B cell (primary cell): Measurements from ENCODE around the gene P2RY1. TPM values are rescaled to one million over a fixed set of nuclear protein-coding genes. Genes with fewer than 3 reads are reported as not detected.

Experiments
- ATAC-seq: fragments of 200-7000 bp; cut with Tn5 transposase; one replicate; pipeline ENCODE4 v1.10.0; 2021; ENCODE audit warnings: low read depth, mild to moderate bottlenecking, moderate number of reproducible peaks, moderate library complexity
- CTCF ChIA-PET: fragments of 350-600 bp; sonication (Branson Sonifier 250); formaldehyde crosslinking; loops from one replicate; lab custom pipeline; 2021; ENCODE audit warnings: antibody characterized with exemption, inconsistent platforms; lab: Charles Lee
- POLR2A ChIA-PET: fragments of 350-600 bp; sonication (Branson Sonifier 250); formaldehyde crosslinking; loops from one replicate; lab custom pipeline; 2021; ENCODE audit warnings: antibody characterized with exemption; lab: Charles Lee
- DNase-seq: peaks from one replicate; pipeline ENCODE4 v3.0.0; 2013
- H2AFZ ChIP-seq: 2 replicates; pipeline ENCODE4 v1.6.1; 2012; ENCODE audit warnings: mild to moderate bottlenecking, low read depth, low read length; ENCODE audit not compliant: insufficient read depth, poor library complexity, severe bottlenecking
- H3K27ac ChIP-seq, 2 donors: 1 replicate in 1 of 2; 2 replicates in 1 of 2; pipeline ENCODE4 v1.5.1; 2012 to 2013; ENCODE audit warnings: low read length in 2 of 2, mild to moderate bottlenecking in 2 of 2, moderate library complexity in 1 of 2
- H3K27me3 ChIP-seq, 4 experiments: fragments of 200-600 bp in 1 of 4; sonication (generic) in 1 of 4; replicated peaks in 1 of 4; 1 replicate in 2 of 4; 2 replicates in 2 of 4; pipeline versions ENCODE4 v1.6.1 to v1.7.0; 2013 to 2016; ENCODE audit warnings: low read length in 3 of 4, mild to moderate bottlenecking in 2 of 4, mixed read lengths in 1 of 4, moderate library complexity in 1 of 4; ENCODE audit not compliant: insufficient read depth in 4 of 4, control insufficient read depth in 3 of 4; ENCODE audit errors: control extremely low read depth in 1 of 4
- H3K36me3 ChIP-seq, 2 experiments: replicated peaks in 1 of 2; 1 replicate in 1 of 2; 2 replicates in 1 of 2; pipeline versions ENCODE4 v1.6.1 to v1.7.1; 2013; ENCODE audit warnings: low read length in 1 of 2; ENCODE audit not compliant: insufficient read depth in 2 of 2, control insufficient read depth in 1 of 2; ENCODE audit errors: control extremely low read depth in 1 of 2, extremely low read depth in 1 of 2
- H3K4me1 ChIP-seq, 2 donors: fragments of 200-600 bp in 1 of 2; sonication (generic) in 1 of 2; 1 replicate in 1 of 2; 2 replicates in 1 of 2; pipeline versions ENCODE4 v1.5.1 to v1.6.1; 2013 to 2017; ENCODE audit warnings: low read length in 2 of 2; ENCODE audit not compliant: control insufficient read depth in 2 of 2, insufficient read depth in 2 of 2
- H3K4me2 ChIP-seq: replicated peaks from 2 replicates; pipeline ENCODE3; 2012; ENCODE audit warnings: mild to moderate bottlenecking, low read depth, low read length; ENCODE audit not compliant: poor library complexity, severe bottlenecking
- H3K4me3 ChIP-seq, 5 experiments: fragments of 200-600 bp in 1 of 5; sonication (generic) in 1 of 5; 1 replicate in 3 of 5; 2 replicates in 2 of 5; pipeline versions ENCODE4 v1.5.1 to v1.7.0; 2011 to 2016; ENCODE audit warnings: low read length in 4 of 5, mild to moderate bottlenecking in 4 of 5, low read depth in 2 of 5, control low read depth in 1 of 5, moderate library complexity in 1 of 5; ENCODE audit not compliant: insufficient read depth in 1 of 5; ENCODE audit errors: control extremely low read depth in 1 of 5, extremely low read depth in 1 of 5
- H3K79me2 ChIP-seq: fragments of 200-600 bp; sonication (generic); one replicate; pipeline ENCODE4 v1.6.0; 2016; ENCODE audit warnings: low read length; ENCODE audit not compliant: control insufficient read depth, insufficient read depth
- H3K9ac ChIP-seq: fragments of 200-600 bp; sonication (generic); 2 replicates; pipeline ENCODE4 v1.6.1; 2017; ENCODE audit warnings: mild to moderate bottlenecking, low read length, moderate library complexity
- H3K9me3 ChIP-seq, 3 donors: one replicate each; pipeline versions ENCODE4 v1.6.1 to v1.7.1; 2013; ENCODE audit warnings: low read length in 2 of 3; ENCODE audit not compliant: control insufficient read depth in 2 of 3, insufficient read depth in 1 of 3; ENCODE audit errors: control extremely low read depth in 1 of 3
- H4K20me1 ChIP-seq: 2 replicates; pipeline ENCODE4 v1.6.0; 2012; ENCODE audit warnings: mild to moderate bottlenecking, low read length; ENCODE audit not compliant: insufficient read depth, control insufficient read depth, poor library complexity, severe bottlenecking
- H3K27ac Mint-ChIP-seq: one replicate; pipeline ENCODE4 v1.8.0; 2021; ENCODE audit warnings: mixed read lengths
- H3K27me3 Mint-ChIP-seq: one replicate; pipeline ENCODE4 v1.8.0; 2021; ENCODE audit warnings: mixed read lengths
- H3K4me1 Mint-ChIP-seq: one replicate; pipeline ENCODE4 v1.8.0; 2021; ENCODE audit warnings: mixed read lengths
- H3K4me3 Mint-ChIP-seq: one replicate; pipeline ENCODE4 v1.8.0; 2021; ENCODE audit warnings: mixed read lengths
- H3K9me3 Mint-ChIP-seq: one replicate; pipeline ENCODE4 v1.8.0; 2022; ENCODE audit warnings: mixed read lengths; ENCODE audit not compliant: insufficient read depth
- EZH2 ChIP-seq: IDR thresholded peaks from 2 replicates; pipeline ENCODE4 v1.6.1; 2012; ENCODE audit warnings: borderline replicate concordance, low read depth, mild to moderate bottlenecking, moderate library complexity, low read length; ENCODE audit not compliant: insufficient read depth, poor library complexity, severe bottlenecking
- WGBS: methylation state at CpG from one replicate; pipeline ENCODE4 v1.1.5; 2013; ENCODE audit warnings: missing lambda C conversion rate; ENCODE audit not compliant: insufficient coverage; 5-methylcytosine and 5-hydroxymethylcytosine counted together
- intact Hi-C: fragments of 100-400 bp; cut with micrococcal nuclease; formaldehyde crosslinking; loops from one replicate; pipeline ENCODE4 v1.10.0; 2022
- polyA plus RNA-seq: library from polyadenylated mRNA; depleted of rRNA; stranded (reverse); fragments of >200 nt; gene quantifications from 2 replicates; pipeline ENCODE4 v1.2.3, GENCODE V29; 2012
- total RNA-seq, 2 donors: library from RNA; stranded (reverse); fragments of 120-200 nt in 1 of 2; gene quantifications; 1 replicate in 1 of 2; 2 replicates in 1 of 2; pipeline versions ENCODE4 v1.2.3 to v1.2.4, GENCODE V29; 2013 to 2022
- TF ChIP-seq, protein P1 (sequence below): fragments of 200-600 bp; IDR thresholded peaks from one replicate; pipeline ENCODE4 v1.8.0; 2022; ENCODE audit warnings: antibody characterized with exemption, mild to moderate bottlenecking

P2RY1 gene
- total and polyA plus RNA-seq, 2 donors (not counting 1 experiment from before 2014, with no cell fraction given) = 0.03 to 0.17 TPM

- CTCF ChIA-PET = no interaction called here
- H3K4me1 Mint-ChIP-seq = no peaks in the 10 kb centered on the region
- no CpG with 5 or more reads among the region's 5 CpGs for WGBS
- Histone ChIP-seq H4K20me1 (no peaks in the 10 kb centered on the region), H3K9me3 (peaks cover 1 to 4% (median 3%) of the 10 kb centered on the region in 3 donors), H3K27ac (no peak overlapping the region), H3K4me1 (no peaks in the 10 kb centered on the region), H3K79me2 (no peaks in the 10 kb centered on the region), H3K4me2 (no peak overlapping the region), H3K9ac (no peak overlapping the region), H3K4me3 (no peak overlapping the region), H2AFZ (no peak overlapping the region), H3K27me3 (no peaks in the 10 kb centered on the region), H3K36me3 (no peaks in the 10 kb centered on the region)
- POLR2A ChIA-PET = interaction anchor here (0.7 kb wide), 1 partner anchor 217 kb away, joined by 3 read pairs; no protein-coding TSS in a partner anchor
- intact Hi-C loops = no loop called here
- TF ChIP-seq, protein P1, sequence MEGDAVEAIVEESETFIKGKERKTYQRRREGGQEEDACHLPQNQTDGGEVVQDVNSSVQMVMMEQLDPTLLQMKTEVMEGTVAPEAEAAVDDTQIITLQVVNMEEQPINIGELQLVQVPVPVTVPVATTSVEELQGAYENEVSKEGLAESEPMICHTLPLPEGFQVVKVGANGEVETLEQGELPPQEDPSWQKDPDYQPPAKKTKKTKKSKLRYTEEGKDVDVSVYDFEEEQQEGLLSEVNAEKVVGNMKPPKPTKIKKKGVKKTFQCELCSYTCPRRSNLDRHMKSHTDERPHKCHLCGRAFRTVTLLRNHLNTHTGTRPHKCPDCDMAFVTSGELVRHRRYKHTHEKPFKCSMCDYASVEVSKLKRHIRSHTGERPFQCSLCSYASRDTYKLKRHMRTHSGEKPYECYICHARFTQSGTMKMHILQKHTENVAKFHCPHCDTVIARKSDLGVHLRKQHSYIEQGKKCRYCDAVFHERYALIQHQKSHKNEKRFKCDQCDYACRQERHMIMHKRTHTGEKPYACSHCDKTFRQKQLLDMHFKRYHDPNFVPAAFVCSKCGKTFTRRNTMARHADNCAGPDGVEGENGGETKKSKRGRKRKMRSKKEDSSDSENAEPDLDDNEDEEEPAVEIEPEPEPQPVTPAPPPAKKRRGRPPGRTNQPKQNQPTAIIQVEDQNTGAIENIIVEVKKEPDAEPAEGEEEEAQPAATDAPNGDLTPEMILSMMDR = no peak
- no peak for TF ChIP-seq EZH2
- H3K4me3 Mint-ChIP-seq = no peak overlapping the region
- H3K9me3 Mint-ChIP-seq = no peaks in the 10 kb centered on the region
- no peaks in the 10 kb centered on the region for H3K27me3 Mint-ChIP-seq
- DNase-seq (no peak), ATAC-seq (no peak)
- no peak overlapping the region for H3K27ac Mint-ChIP-seq
Measured at GRCh38 chr3:152790651-152791387, 44.1 kb upstream of the P2RY1 start.

GRCh38 chr3:152793969-152794368 is 41.0 kb upstream of the P2RY1 start:
- Mint-ChIP-seq H3K4me1 (no peaks in the 10 kb centered on the region), H3K9me3 (no peaks in the 10 kb centered on the region), H3K27me3 (no peaks in the 10 kb centered on the region), H3K27ac (no peak overlapping the region), H3K4me3 (no peak overlapping the region)
- ChIA-PET CTCF (no interaction called here), POLR2A (no interaction called here)
- H2AFZ ChIP-seq = no peak overlapping the region
- no peaks in the 10 kb centered on the region for H3K79me2 ChIP-seq
- no peaks in the 10 kb centered on the region for H3K9me3 ChIP-seq
- no peaks in the 10 kb centered on the region for H3K27me3 ChIP-seq
- DNase-seq (no peak), ATAC-seq (no peak)
- no peak overlapping the region for H3K9ac ChIP-seq
- no peaks in the 10 kb centered on the region for H3K4me1 ChIP-seq
- H3K4me2 ChIP-seq = no peak overlapping the region
- H3K36me3 ChIP-seq = no peaks in the 10 kb centered on the region
- H3K27ac ChIP-seq = no peak overlapping the region
- no peak for TF ChIP-seq EZH2
- TF ChIP-seq, protein P1 = no peak
- no CpG with 5 or more reads among the region's 2 CpGs for WGBS
- intact Hi-C loops = no loop called here
- no peak overlapping the region for H3K4me3 ChIP-seq
- no peaks in the 10 kb centered on the region for H4K20me1 ChIP-seq
